HepG2 (cell line): ENCODE results near the gene GPR183. TPM values are rescaled to one million over a fixed set of nuclear protein-coding genes. Genes with fewer than 3 reads are reported as not detected.

ENCODE experiments used
- DMAP1 ChIP-seq: IDR thresholded peaks from 2 replicates; pipeline ENCODE4 v1.6.1; 2016
- FOSL2 ChIP-seq: sonication (generic); formaldehyde crosslinking; IDR thresholded peaks from 2 replicates; pipeline ENCODE4 v1.4.0; 2020; ENCODE audit warnings: missing genetic modification reagents
- IKZF1 ChIP-seq: fragments of 450-650 bp; IDR thresholded peaks from 2 replicates; pipeline ENCODE4 v1.7.1; 2016
- JUND ChIP-seq: sonication (generic); formaldehyde crosslinking; IDR thresholded peaks from 2 replicates; pipeline ENCODE4 v1.8.0; 2022; ENCODE audit warnings: mild to moderate bottlenecking, missing genetic modification reagents
- PHF8 ChIP-seq: sonication (generic); formaldehyde crosslinking; IDR thresholded peaks from 2 replicates; pipeline ENCODE4 v1.5.0; 2020; ENCODE audit warnings: missing genetic modification reagents
- SMAD1 ChIP-seq: sonication (generic); formaldehyde crosslinking; IDR thresholded peaks from 2 replicates; pipeline ENCODE4 v1.4.0; 2020; ENCODE audit warnings: missing genetic modification reagents, low read depth, mild to moderate bottlenecking, borderline replicate concordance
- SRSF4 ChIP-seq: fragments of 200-400 bp; formaldehyde crosslinking; IDR thresholded peaks from one replicate; pipeline ENCODE4 v1.6.1; 2018; ENCODE audit warnings: mild to moderate bottlenecking, low read depth, low read length, moderate library complexity; ENCODE audit not compliant: poor library complexity, severe bottlenecking
- TCF7L2 ChIP-seq: IDR thresholded peaks from 2 replicates; pipeline ENCODE4 v1.6.1; 2011; ENCODE audit warnings: mild to moderate bottlenecking, low read depth, low read length, moderate library complexity
- ZBTB7B ChIP-seq: sonication (generic); formaldehyde crosslinking; IDR thresholded peaks from 2 replicates; pipeline ENCODE4 v1.4.0; 2020; ENCODE audit warnings: missing genetic modification reagents
- ZC3H4 ChIP-seq: sonication (generic); formaldehyde crosslinking; IDR thresholded peaks from 2 replicates; pipeline ENCODE4 v1.4.0; 2020; ENCODE audit warnings: missing genetic modification reagents, borderline replicate concordance
- ZNF136 ChIP-seq: sonication (generic); formaldehyde crosslinking; IDR thresholded peaks from 2 replicates; pipeline ENCODE4 v1.8.1; 2022; ENCODE audit warnings: low read depth, mild to moderate bottlenecking, moderate library complexity, missing genetic modification reagents
- ZNF350 ChIP-seq: sonication (generic); formaldehyde crosslinking; IDR thresholded peaks from 2 replicates; pipeline ENCODE4 v1.4.0; 2020; ENCODE audit warnings: mild to moderate bottlenecking, low read depth, missing genetic modification reagents, borderline replicate concordance
- ZNF850 ChIP-seq: sonication (generic); formaldehyde crosslinking; conservative IDR thresholded peaks from 2 replicates; pipeline ENCODE4 v1.9.0; 2021; ENCODE audit warnings: mild to moderate bottlenecking, missing genetic modification reagents
- polyA plus RNA-seq, 8 experiments: library from polyadenylated mRNA; depleted of rRNA in 3 of 8; stranded (reverse) in 7 of 8; unstranded in 1 of 8; fragments of >200 nt; fragmentation: Illumina TruSeq in 4 of 8; extraction: Trizol in 4 of 8; gene quantifications; 2 replicates each; pipeline versions ENCODE4 v1.2.1 to v1.2.3, GENCODE V29; 2011 to 2016; ENCODE audit warnings: low read depth in 4 of 8, missing spikeins in 1 of 8, mixed read lengths in 1 of 8; ENCODE audit not compliant: insufficient read depth in 1 of 8
- total RNA-seq, 5 experiments: library from RNA; depleted of rRNA; stranded (reverse); fragments of >200 nt; fragmentation: Illumina TruSeq; extraction: Trizol; gene quantifications; 2 replicates each; pipeline ENCODE4 v1.2.3, GENCODE V29; 2016; ENCODE audit warnings: low read depth in 1 of 5
- TF ChIP-seq, protein P1 (sequence below): sonication (generic); formaldehyde crosslinking; IDR thresholded peaks from 2 replicates; pipeline ENCODE4 v1.9.0; 2022; ENCODE audit warnings: missing genetic modification reagents, mild to moderate bottlenecking, borderline replicate concordance
- TF ChIP-seq, protein P2 (sequence below): IDR thresholded peaks from 2 replicates; pipeline ENCODE4 v1.6.1; 2016; ENCODE audit warnings: missing biosample characterization, missing genetic modification reagents, low read depth
- TF ChIP-seq, protein P3 (sequence below), 2 experiments: sonication (generic) in 1 of 2; formaldehyde crosslinking in 1 of 2; IDR thresholded peaks; 2 replicates each; pipeline versions ENCODE4 v1.6.1 to v1.9.0; 2014 to 2022; ENCODE audit warnings: antibody characterized with exemption in 1 of 2, borderline replicate concordance in 1 of 2, inconsistent platforms in 1 of 2, low read depth in 1 of 2, missing genetic modification reagents in 1 of 2
- TF ChIP-seq, protein P4 (sequence below): sonication (generic); formaldehyde crosslinking; IDR thresholded peaks from 2 replicates; pipeline ENCODE4 v1.4.0; 2020; ENCODE audit warnings: missing genetic modification reagents, borderline replicate concordance
- TF ChIP-seq, protein P5 (sequence below): sonication (generic); formaldehyde crosslinking; IDR thresholded peaks from 2 replicates; pipeline ENCODE4 v1.5.0; 2020; ENCODE audit warnings: mild to moderate bottlenecking, missing genetic modification reagents

GPR183 gene
- total and polyA plus RNA-seq, 2 of the 13 experiments (the other 11 are each of a cell fraction or from before 2014, with no cell fraction given): not detected

DNA sequence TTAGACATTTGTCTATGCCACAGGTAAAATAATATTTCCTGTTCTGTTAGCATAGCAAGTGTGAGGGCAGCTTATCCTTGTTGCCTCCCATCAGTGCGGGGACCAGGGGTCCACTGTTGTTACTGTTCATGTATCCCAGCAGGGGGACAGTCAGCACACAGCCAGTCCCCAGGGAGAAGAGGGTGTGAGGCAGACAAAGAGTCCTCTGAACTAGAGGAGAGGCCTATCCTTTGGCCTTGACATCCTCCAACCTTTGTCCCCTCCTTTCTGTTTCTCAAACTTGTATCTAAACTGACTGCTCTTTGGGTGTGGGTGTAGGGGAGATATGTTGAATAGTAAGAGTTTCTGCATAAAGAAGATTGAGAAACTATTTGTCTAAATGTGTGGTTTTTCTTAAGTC lies 46.1 kb downstream of the GPR183 start (continued):
- TF ChIP-seq SRSF4: no peak
- TF ChIP-seq, protein P1, sequence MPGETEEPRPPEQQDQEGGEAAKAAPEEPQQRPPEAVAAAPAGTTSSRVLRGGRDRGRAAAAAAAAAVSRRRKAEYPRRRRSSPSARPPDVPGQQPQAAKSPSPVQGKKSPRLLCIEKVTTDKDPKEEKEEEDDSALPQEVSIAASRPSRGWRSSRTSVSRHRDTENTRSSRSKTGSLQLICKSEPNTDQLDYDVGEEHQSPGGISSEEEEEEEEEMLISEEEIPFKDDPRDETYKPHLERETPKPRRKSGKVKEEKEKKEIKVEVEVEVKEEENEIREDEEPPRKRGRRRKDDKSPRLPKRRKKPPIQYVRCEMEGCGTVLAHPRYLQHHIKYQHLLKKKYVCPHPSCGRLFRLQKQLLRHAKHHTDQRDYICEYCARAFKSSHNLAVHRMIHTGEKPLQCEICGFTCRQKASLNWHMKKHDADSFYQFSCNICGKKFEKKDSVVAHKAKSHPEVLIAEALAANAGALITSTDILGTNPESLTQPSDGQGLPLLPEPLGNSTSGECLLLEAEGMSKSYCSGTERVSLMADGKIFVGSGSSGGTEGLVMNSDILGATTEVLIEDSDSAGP (CRISPR knock-in tag): no peak
- TF ChIP-seq, protein P2, sequence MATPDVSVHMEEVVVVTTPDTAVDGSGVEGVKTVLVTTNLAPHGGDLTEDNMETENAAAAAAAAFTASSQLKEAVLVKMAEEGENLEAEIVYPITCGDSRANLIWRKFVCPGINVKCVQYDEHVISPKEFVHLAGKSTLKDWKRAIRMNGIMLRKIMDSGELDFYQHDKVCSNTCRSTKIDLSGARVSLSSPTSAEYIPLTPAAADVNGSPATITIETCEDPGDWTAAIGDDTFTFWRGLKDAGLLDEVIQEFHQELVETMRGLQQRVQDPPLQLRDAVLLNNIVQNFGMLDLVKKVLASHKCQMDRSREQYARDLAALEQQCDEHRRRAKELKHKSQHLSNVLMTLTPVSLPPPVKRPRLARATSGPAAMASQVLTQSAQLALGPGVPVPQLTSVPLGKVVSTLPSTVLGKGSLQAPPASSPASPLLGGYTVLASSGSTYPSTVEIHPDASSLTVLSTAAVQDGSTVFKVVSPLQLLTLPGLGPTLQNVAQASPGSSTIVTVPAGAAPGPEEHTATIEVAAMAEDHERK: no peak
- no peak for TF ChIP-seq ZC3H4
- TF ChIP-seq ZNF850 (CRISPR knock-in tag): no peak
- TF ChIP-seq DMAP1 (CRISPR knock-in tag): no peak
- TF ChIP-seq, protein P3, sequence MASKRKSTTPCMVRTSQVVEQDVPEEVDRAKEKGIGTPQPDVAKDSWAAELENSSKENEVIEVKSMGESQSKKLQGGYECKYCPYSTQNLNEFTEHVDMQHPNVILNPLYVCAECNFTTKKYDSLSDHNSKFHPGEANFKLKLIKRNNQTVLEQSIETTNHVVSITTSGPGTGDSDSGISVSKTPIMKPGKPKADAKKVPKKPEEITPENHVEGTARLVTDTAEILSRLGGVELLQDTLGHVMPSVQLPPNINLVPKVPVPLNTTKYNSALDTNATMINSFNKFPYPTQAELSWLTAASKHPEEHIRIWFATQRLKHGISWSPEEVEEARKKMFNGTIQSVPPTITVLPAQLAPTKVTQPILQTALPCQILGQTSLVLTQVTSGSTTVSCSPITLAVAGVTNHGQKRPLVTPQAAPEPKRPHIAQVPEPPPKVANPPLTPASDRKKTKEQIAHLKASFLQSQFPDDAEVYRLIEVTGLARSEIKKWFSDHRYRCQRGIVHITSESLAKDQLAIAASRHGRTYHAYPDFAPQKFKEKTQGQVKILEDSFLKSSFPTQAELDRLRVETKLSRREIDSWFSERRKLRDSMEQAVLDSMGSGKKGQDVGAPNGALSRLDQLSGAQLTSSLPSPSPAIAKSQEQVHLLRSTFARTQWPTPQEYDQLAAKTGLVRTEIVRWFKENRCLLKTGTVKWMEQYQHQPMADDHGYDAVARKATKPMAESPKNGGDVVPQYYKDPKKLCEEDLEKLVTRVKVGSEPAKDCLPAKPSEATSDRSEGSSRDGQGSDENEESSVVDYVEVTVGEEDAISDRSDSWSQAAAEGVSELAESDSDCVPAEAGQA (IDR thresholded peaks at IDR 0.05; ENCODE audit: low read depth): no peak
- TF ChIP-seq, protein P3 (CRISPR knock-in tag; IDR thresholded peaks at IDR 0.05; ENCODE audit: borderline replicate concordance): no peak
- TF ChIP-seq ZNF136: no peak
- TF ChIP-seq TCF7L2: no peak
- TF ChIP-seq IKZF1: no peak
- TF ChIP-seq SMAD1 (CRISPR knock-in tag): no peak
- TF ChIP-seq ZBTB7B (CRISPR knock-in tag): peak; percentile 67
- no peak for TF ChIP-seq PHF8
- no peak for TF ChIP-seq JUND (CRISPR knock-in tag)
- 0 out of 2 replicates have a peak, but pooled peaks have one; percentile 7 for TF ChIP-seq FOSL2 (CRISPR knock-in tag)
- TF ChIP-seq, protein P4, sequence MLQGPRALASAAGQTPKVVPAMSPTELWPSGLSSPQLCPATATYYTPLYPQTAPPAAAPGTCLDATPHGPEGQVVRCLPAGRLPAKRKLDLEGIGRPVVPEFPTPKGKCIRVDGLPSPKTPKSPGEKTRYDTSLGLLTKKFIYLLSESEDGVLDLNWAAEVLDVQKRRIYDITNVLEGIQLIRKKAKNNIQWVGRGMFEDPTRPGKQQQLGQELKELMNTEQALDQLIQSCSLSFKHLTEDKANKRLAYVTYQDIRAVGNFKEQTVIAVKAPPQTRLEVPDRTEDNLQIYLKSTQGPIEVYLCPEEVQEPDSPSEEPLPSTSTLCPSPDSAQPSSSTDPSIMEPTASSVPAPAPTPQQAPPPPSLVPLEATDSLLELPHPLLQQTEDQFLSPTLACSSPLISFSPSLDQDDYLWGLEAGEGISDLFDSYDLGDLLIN (CRISPR knock-in tag): no peak
- TF ChIP-seq ZNF350: no peak
- TF ChIP-seq, protein P5, sequence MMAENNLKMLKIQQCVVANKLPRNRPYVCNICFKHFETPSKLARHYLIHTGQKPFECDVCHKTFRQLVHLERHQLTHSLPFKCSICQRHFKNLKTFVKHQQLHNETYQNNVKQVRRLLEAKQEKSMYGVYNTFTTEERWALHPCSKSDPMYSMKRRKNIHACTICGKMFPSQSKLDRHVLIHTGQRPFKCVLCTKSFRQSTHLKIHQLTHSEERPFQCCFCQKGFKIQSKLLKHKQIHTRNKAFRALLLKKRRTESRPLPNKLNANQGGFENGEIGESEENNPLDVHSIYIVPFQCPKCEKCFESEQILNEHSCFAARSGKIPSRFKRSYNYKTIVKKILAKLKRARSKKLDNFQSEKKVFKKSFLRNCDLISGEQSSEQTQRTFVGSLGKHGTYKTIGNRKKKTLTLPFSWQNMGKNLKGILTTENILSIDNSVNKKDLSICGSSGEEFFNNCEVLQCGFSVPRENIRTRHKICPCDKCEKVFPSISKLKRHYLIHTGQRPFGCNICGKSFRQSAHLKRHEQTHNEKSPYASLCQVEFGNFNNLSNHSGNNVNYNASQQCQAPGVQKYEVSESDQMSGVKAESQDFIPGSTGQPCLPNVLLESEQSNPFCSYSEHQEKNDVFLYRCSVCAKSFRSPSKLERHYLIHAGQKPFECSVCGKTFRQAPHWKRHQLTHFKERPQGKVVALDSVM (CRISPR knock-in tag): no peak
